CD4-positive, alpha-beta T cell treated with Interleukin-10 for 1 hour (primary cell): ENCODE measurements around the gene JPH3.

Experiments used
- DNase-seq: peaks from one replicate; pipeline ENCODE4 v3.0.0-alpha.2; 2020

The JPH3 gene

GRCh38 chr16:87602001-87602775, at the start of gene JPH3:
Gene JPH3, plus strand, starts transcription at chr16:87602508. Its CDS starts 639 bp downstream, at chr16:87603147.
- DNase-seq: no peak

GRCh38 chr16:87552772-87553573, 49.3 kb upstream of the JPH3 start:
- no peak for DNase-seq

- no peak for DNase-seq
Observed at GRCh38 chr16:87554754-87555427, 47.4 kb upstream of the JPH3 start.

GRCh38 chr16:87555647-87556046, 46.7 kb upstream of the JPH3 start:
- DNase-seq: no peak

- no peak for DNase-seq
Observed at GRCh38 chr16:87556941-87557459, 45.3 kb upstream of the JPH3 start.

- no peak for DNase-seq
Observed at GRCh38 chr16:87558682-87559081, 43.6 kb upstream of the JPH3 start.

- DNase-seq: no peak
Observed at GRCh38 chr16:87559945-87560344, 42.4 kb upstream of the JPH3 start.

- DNase-seq: no peak
Observed at GRCh38 chr16:87560428-87561199, 41.7 kb upstream of the JPH3 start.

GRCh38 chr16:87561200-87562105, 40.9 kb upstream of the JPH3 start:
- DNase-seq: no peak

GRCh38 chr16:87562201-87562600, 40.1 kb upstream of the JPH3 start:
- DNase-seq: no peak

- no peak for DNase-seq
Observed at GRCh38 chr16:87563022-87563421, 39.3 kb upstream of the JPH3 start.

GRCh38 chr16:87563714-87564523, 38.4 kb upstream of the JPH3 start:
- no peak for DNase-seq

- no peak for DNase-seq
Observed at GRCh38 chr16:87564524-87564778, 37.9 kb upstream of the JPH3 start.

GRCh38 chr16:87569601-87570571, 32.4 kb upstream of the JPH3 start:
- no peak for DNase-seq

GRCh38 chr16:87570572-87570937, 31.8 kb upstream of the JPH3 start:
- no peak for DNase-seq

GRCh38 chr16:87570938-87571867, 31.1 kb upstream of the JPH3 start:
- no peak for DNase-seq

GRCh38 chr16:87571868-87572244, 30.5 kb upstream of the JPH3 start:
- DNase-seq: no peak

GRCh38 chr16:87572959-87573358, 29.3 kb upstream of the JPH3 start:
- no peak for DNase-seq
